Activated CD8-positive, alpha-beta memory T cell treated with anti-CD3 and anti-CD28 coated beads for 36 hours (primary cell): ENCODE results near the gene XKRX. TPM values are rescaled to one million over a fixed set of nuclear protein-coding genes. Genes with fewer than 3 reads are reported as not detected.

ENCODE experiments used
- CTCF ChIA-PET: fragments of 350-600 bp; sonication (Branson Sonifier 250); formaldehyde crosslinking; loops from one replicate; lab custom pipeline; 2021; ENCODE audit warnings: antibody characterized with exemption; lab: Charles Lee
- POLR2A ChIA-PET: fragments of 350-600 bp; sonication (Branson Sonifier 250); formaldehyde crosslinking; loops from one replicate; lab custom pipeline; 2021; ENCODE audit warnings: antibody characterized with exemption; lab: Charles Lee
- total RNA-seq, 2 experiments: library from RNA; stranded (reverse); gene quantifications; one replicate each; pipeline ENCODE4 v1.2.3, GENCODE V29; 2021

Gene XKRX
- under 1 TPM in 1 of 2 experiments, not detected in 1; 0.10 TPM for total RNA-seq

DNA sequence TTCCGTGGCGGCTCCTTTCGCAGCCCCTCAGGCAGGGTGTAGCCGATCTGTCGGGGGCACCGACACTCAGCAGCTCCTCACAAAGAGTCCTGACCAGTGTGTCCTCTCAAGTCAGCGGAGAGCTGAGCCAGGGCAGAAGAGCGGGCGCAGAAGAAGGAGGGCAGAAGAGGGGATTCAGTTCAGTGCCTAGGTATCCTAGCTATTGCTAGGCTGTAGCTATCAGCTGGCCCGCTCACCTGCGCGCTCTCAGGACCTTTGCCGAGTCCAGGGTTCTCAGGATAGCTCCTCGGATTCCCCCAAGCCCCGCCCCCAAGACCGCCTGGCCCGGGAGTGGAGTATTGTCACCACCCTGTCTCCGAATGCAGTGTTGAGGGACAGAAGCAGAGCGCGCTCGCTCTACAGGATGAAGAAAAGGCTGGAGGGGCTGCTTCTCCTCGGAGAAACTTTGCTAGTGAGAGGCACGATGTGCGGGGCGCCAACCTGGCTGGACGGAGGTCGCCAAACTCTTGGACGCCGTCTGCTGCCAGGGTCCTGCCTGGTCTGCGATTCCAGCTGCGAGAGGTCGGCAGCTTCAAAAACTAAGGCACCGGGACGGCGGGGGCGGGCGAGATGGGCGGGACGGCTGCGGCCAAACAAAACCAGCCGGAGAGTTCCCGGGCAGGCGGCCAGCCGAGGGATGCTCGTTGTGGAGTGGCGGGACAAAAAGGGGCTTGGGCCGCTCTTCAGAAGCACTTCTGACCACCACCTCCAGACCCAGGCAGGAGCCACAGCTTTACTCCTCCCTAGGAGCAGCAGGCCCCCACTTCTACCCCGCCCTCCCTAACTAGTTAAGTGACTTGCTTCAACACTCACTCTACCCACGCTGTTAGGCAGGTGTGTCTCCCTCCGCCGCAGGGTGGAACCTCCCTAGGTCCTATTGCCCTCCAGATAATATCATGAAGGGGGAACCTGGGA lies at the start of gene XKRX:
TSS of gene XKRX (minus strand) at position 258 of the 954 bp plus-strand sequence. CDS start 613 bp downstream, outside the sequence.
- CTCF ChIA-PET, result interaction anchor here (1.0 kb wide), 1 partner anchor 9 kb away, joined by 3 read pairs; no protein-coding TSS in a partner anchor
- POLR2A ChIA-PET, result interaction anchor here (0.5 to 1.1 kb wide), 2 partner anchors 99 to 300 kb away, joined by 3 to 4 read pairs; no protein-coding TSS in a partner anchor

DNA sequence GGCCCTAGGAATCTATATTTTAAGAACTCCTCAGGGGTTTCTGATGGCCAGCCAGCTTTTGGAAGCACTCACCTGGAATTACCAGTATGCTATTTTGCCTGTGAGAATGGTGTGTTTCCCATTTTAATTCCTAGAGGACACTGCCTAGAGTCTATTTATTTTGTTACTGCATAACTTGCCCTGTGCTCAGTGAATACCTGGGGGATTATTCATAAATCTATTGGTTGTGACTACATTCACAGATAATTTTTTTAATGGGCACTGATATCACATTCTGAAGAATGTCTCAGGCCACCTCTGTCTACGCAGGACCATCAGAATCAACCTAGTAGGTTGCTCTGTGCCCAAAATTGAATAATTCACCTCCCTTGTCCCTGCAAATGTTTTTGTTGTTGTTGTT lies 47.5 kb upstream of the XKRX start:
- POLR2A ChIA-PET, result no interaction called here

DNA sequence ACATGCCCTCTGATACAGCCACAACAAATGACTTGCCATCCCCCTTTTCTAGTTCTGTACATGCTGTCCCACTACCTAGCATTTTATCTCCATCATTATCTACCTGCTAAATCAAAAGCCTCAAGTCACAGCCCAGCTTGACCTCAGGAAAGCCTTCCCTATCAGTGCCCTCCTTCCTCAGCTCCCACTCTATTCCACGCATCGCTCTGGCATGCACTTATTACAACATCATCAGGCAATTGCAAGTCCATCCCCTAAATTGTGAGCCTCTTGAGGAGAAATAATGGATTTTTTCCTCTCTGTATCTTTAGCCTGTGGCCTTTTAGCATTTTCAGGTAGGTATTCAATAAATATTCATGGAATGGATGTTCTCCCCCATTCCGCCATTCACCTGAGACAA lies 46.5 kb upstream of the XKRX start:
- CTCF ChIA-PET, result interaction anchor here (0.5 kb wide), 1 partner anchor 58 kb away, joined by 3 read pairs; no protein-coding TSS in a partner anchor

More for the DNA sequence above, 47.5 kb upstream of the XKRX start:
- CTCF ChIA-PET, result no interaction called here

DNA sequence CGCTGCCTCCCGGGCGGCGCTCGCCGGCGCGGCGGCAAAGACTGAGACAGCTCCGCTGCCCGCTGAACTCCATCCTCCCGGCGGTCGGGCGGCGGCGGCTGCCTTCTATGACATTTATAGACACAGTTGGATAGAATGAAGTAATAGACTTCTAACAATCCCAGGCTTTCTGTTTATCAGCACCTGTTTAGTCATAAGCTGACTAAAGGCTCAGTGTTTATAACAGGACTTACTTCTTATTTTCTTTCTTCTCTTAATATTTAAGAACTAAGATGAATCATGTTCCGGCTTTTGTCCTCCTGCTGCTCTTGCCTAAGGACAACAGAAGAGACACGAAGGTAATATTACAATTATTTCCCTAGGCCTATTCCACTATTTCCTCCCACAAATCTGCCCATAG lies 44.7 kb upstream of the XKRX start:
- POLR2A ChIA-PET, result no interaction called here
- CTCF ChIA-PET, result no interaction called here

More for the DNA sequence above, 46.5 kb upstream of the XKRX start:
- POLR2A ChIA-PET, result no interaction called here

DNA sequence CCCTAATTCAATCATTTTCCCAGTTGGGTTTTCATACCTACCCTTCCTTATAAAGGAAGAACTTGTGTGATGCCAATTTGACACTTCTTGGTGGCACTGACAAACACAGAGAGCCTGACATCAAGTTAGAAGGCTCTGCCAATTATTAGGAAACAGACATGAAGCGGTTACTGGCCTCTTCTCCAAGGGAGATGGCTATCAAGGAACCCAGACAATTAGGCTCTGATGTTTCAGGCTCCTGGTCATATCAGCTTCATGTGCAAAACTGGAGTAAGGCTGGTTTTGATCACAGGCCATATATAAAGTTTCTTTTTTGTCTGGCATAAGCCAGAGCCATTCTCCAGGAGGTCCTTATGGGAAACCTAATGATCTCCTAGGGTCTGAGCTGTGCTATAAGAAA lies 41.2 kb upstream of the XKRX start:
- ChIA-PET CTCF (no interaction called here), POLR2A (no interaction called here)

- ChIA-PET CTCF (no interaction called here), POLR2A (no interaction called here)
Observed at GRCh38 chrX:100969408-100969807, 40.7 kb upstream of the XKRX start, which contains the start of gene ARL13A. TSS of gene ARL13A (plus strand) at chrX:100969708. CDS start at chrX:100973690, 3,982 bp downstream.

- ChIA-PET CTCF (no interaction called here), POLR2A (no interaction called here)
Observed at GRCh38 chrX:100964362-100964761, 35.6 kb upstream of the XKRX start.

DNA sequence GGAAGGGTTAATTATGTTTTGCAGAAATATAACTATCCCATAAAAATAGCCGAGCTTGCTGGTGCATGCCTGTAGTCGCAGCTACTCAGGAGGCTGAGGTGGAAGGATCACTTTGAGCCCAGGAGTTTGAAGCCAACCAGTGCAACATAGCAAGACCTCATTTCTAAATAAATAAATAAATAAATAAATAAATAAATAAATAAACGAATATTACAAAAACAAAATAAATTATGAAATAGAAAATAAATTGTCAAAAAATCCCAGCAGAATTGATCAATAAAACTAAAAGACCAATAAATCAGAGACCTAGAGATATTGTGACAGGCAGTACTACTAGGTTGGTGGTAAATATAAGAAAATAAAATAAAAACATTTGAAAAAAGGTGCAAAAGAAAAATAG lies 34.1 kb upstream of the XKRX start:
- ChIA-PET POLR2A (no interaction called here), CTCF (no interaction called here)

GRCh38 chrX:100948557-100948956 lies 19.8 kb upstream of the XKRX start:
- CTCF ChIA-PET, result no interaction called here

GRCh38 chrX:100946299-100946927 lies 17.7 kb upstream of the XKRX start:
- CTCF ChIA-PET, result no interaction called here
- POLR2A ChIA-PET, result no interaction called here

More at GRCh38 chrX:100948557-100948956, 19.8 kb upstream of the XKRX start:
- POLR2A ChIA-PET, result no interaction called here

GRCh38 chrX:100944601-100945000 lies 15.9 kb upstream of the XKRX start:
- POLR2A ChIA-PET, result no interaction called here
- CTCF ChIA-PET, result no interaction called here

DNA sequence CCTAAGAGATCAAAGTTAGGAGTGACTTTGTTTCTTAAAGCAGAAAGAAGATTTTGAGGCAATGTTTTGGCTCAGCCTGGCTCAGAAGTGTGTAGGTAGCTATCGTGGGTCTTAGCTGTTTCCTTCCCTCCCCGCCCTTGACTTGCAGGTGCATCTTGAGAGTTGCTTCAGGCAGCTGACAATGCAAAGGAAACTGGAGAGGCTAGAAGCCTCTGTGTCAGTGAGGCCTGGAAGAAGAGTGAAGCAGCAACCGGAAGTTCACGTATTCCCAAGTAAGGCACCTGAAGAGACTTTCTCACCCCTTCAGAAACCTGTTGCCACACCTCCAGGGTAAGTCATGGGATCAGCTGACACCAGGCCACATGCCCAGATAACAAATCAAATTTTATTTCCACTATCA lies 10.6 kb upstream of the XKRX start:
- ChIA-PET POLR2A (no interaction called here), CTCF (no interaction called here)

DNA sequence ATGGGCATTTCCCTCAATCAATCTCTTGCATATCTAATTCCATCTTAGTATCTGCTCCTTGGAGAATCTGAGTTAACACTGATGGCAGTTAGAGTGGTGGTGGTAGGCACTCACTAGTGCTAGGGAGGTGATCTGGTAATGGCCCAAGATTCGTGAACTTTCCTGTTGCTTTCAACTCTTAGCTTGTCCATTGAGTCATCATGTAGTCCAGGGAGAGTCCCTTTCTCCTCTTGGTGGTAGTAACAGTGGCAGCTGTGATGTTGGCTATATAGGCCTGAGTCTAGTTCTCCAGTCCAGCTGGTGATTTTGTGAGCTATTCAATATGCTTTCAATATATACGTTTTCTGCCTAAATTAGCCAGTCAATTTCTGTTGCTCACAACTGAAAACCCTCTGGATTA lies 7.0 kb upstream of the XKRX start:
- CTCF ChIA-PET, result no interaction called here
- POLR2A ChIA-PET, result no interaction called here

- ChIA-PET CTCF (no interaction called here), POLR2A (interaction anchor here (0.6 kb wide), 1 partner anchor 119 kb away, joined by 3 read pairs; no protein-coding TSS in a partner anchor)
Observed at GRCh38 chrX:100931925-100932285, 3.2 kb upstream of the XKRX start.

GRCh38 chrX:100931218-100931924 lies 2.7 kb upstream of the XKRX start:
- ChIA-PET CTCF (no interaction called here), POLR2A (interaction anchor here (0.6 kb wide), 2 partner anchors 119 to 120 kb away, joined by 3 read pairs; no protein-coding TSS in a partner anchor)

GRCh38 chrX:100926453-100926852 lies 2.3 kb downstream of the XKRX start:
- ChIA-PET CTCF (no interaction called here), POLR2A (no interaction called here)

DNA sequence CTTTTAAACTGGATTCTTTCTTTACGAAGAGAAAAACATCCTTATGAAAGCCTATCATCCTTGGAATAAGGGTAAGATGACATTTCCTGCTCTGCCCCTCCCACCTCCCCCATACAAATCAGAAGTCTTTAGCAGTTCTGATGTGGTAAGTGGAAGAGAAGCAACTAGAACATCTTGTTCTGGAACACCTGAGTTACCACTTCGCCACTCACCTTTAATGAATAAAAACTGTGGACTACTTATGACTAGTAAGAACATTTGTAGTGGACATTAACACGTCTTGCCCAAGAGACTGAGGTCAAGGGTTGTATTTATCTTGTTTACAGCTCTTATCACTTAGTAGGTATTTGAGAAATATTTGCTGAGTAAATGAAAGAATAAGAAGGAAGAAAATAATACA lies 4.3 kb downstream of the XKRX start:
- CTCF ChIA-PET, result no interaction called here
- POLR2A ChIA-PET, result no interaction called here

DNA sequence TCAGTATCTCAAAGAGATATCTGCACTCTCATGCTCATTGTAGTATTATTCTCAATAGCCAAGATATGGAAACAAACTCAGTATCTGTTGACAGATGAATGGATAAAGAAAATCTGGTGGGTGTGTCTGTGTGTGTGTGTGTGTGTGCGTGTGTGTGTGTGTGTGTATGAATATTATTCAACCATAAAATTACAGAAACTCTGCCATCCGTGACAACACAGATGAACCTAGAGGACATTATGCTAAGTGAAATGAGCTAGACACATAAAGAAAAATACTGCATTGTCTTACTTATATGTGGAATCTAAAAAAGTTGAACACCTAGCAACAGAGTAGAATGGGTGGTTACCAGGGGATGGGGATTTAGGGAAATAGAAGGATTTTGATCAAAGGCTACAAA lies 13.2 kb downstream of the XKRX start:
- ChIA-PET POLR2A (no interaction called here), CTCF (no interaction called here)

DNA sequence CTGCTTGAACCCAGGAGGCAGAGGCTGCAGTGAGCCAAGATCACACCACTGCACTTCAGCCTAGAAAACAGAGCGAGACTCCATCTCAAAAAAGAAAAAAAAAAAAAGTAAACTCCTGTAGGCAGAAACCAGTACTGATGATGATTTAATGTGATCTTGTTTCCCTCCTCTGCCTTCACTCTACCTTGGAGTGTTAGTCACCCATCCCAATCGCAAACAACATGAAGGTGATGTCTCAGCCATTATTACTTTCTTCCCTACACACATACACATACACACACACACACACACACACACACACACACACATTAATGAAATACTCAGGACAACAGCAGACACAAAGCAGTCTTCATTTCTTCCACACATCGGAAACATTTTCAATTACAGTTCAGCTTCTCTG lies 15.6 kb downstream of the XKRX start:
- ChIA-PET POLR2A (no interaction called here), CTCF (no interaction called here)

DNA sequence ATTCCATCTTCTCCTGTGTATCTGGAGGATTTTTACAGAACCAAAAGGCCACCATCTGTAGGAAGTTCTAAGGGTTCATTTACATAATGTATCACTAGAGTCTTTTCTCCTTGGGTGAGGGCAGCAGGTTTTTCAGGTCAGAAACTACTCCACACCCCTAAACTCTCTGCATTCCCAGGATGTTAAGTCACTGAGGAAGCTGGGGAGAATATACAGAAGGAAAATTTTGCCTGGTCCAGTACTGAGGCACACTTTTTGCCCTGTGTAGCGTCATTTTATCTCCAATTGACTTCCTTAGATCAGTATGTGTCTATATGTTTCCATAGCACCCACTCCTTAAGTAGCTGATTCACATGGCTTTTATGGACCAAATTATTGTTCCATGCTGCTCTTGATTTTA lies 17.0 kb downstream of the XKRX start:
- POLR2A ChIA-PET, result no interaction called here
- CTCF ChIA-PET, result no interaction called here
